ENCODE data around the gene MAP3K15.

GRCh38 chrX:19403696-19404095, 111.6 kb downstream of the MAP3K15 start:
- TF ChIP-seq EZH2 (IDR thresholded peaks at IDR 0.05; ENCODE audit: borderline replicate concordance, low read depth, low read length, poor library complexity, severe bottlenecking) (no peak), CTCF (conservative IDR thresholded peaks at IDR 0.05; ENCODE audit: low read depth, low read length) (no peak)
